Stomach (tissue), 4 donors: ENCODE data around the gene SPHK2.

Source experiments
- CTCF ChIP-seq, 7 experiments: fragments of 450-650 bp in 4 of 7; fragments of 200-600 bp in 3 of 7; sonication (generic) in 3 of 7; IDR thresholded peaks; one replicate each; pipeline ENCODE4 v1.5.1; 2016 to 2019; ENCODE audit warnings: antibody characterized with exemption in 7 of 7, control low read depth in 2 of 7, mild to moderate bottlenecking in 1 of 7
- EP300 ChIP-seq: sonication (generic); formaldehyde crosslinking; IDR thresholded peaks from one replicate; pipeline ENCODE4 v1.6.1; 2017; ENCODE audit warnings: antibody characterized with exemption
- POLR2A ChIP-seq, 4 donors: fragments of 450-650 bp; IDR thresholded peaks; one replicate each; pipeline ENCODE4 v1.6.1; 2016; ENCODE audit warnings: antibody characterized with exemption in 4 of 4, control low read depth in 2 of 4, mild to moderate bottlenecking in 1 of 4, moderate library complexity in 1 of 4
- POLR2AphosphoS5 ChIP-seq, 3 donors: sonication (generic); formaldehyde crosslinking; IDR thresholded peaks; one replicate each; pipeline ENCODE4 v1.6.1; 2016; ENCODE audit warnings: antibody characterized with exemption in 3 of 3

GRCh38 chr19:48674216-48674809, 55.0 kb downstream of the SPHK2 start:
- TF ChIP-seq CTCF (IDR thresholded peaks at IDR 0.05) (no peak), POLR2A (IDR thresholded peaks at IDR 0.05) (no peak), POLR2AphosphoS5 (IDR thresholded peaks at IDR 0.05) (no peak), EP300 (no peak)
